ENCODE results near the gene C9orf153.

DNA sequence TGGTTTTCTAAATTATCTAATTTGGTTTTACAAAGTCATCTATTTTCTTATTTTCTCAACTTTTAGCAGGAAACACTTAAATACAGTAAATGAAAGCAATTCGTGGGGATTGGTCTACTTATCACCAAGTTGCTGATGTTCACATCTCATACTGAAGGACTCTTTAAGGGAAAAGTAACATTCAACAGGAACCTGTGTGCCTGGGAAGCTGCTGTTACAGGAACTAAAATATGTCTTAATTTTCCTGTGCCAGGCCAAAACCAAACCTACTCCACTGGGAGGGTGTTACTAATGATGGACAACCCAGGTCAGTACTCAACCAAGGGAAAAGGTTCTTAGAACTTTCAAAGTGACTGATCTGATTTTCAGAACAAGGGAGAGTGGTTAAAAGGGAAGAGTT, 17.6 kb upstream of the C9orf153 start:
- TF ChIP-seq, protein P1, sequence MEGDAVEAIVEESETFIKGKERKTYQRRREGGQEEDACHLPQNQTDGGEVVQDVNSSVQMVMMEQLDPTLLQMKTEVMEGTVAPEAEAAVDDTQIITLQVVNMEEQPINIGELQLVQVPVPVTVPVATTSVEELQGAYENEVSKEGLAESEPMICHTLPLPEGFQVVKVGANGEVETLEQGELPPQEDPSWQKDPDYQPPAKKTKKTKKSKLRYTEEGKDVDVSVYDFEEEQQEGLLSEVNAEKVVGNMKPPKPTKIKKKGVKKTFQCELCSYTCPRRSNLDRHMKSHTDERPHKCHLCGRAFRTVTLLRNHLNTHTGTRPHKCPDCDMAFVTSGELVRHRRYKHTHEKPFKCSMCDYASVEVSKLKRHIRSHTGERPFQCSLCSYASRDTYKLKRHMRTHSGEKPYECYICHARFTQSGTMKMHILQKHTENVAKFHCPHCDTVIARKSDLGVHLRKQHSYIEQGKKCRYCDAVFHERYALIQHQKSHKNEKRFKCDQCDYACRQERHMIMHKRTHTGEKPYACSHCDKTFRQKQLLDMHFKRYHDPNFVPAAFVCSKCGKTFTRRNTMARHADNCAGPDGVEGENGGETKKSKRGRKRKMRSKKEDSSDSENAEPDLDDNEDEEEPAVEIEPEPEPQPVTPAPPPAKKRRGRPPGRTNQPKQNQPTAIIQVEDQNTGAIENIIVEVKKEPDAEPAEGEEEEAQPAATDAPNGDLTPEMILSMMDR (IDR thresholded peaks at IDR 0.05), result no peak
- TF ChIP-seq POLR2A (IDR thresholded peaks at IDR 0.05), result no peak

Measured in body of pancreas (tissue), 4 donors.